ENCODE results near the gene GABBR2.

DNA sequence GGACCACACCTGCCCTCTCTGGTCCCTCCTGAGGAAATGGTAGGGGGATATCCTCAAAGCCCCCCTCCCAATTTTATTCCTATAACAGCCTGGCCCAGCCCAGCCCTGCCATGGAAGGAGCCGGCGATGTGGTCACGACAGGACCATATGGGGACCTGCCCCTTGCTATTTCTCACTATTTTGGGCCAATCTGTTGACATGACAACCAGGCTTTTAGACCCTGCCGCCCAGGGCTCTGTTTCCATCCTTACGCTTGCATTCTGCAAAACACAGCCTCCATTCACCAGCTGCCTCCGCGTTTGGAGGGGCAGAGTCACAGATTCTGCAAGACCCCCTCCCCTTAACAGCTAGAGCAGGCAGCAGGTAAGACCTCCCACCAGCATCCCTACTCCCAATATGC lies 112.2 kb downstream of the GABBR2 start:
- TF ChIP-seq, protein P1, sequence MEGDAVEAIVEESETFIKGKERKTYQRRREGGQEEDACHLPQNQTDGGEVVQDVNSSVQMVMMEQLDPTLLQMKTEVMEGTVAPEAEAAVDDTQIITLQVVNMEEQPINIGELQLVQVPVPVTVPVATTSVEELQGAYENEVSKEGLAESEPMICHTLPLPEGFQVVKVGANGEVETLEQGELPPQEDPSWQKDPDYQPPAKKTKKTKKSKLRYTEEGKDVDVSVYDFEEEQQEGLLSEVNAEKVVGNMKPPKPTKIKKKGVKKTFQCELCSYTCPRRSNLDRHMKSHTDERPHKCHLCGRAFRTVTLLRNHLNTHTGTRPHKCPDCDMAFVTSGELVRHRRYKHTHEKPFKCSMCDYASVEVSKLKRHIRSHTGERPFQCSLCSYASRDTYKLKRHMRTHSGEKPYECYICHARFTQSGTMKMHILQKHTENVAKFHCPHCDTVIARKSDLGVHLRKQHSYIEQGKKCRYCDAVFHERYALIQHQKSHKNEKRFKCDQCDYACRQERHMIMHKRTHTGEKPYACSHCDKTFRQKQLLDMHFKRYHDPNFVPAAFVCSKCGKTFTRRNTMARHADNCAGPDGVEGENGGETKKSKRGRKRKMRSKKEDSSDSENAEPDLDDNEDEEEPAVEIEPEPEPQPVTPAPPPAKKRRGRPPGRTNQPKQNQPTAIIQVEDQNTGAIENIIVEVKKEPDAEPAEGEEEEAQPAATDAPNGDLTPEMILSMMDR (IDR thresholded peaks at IDR 0.05): no peak
- TF ChIP-seq POLR2A (IDR thresholded peaks at IDR 0.05): no peak

Measured in suprapubic skin (tissue), 3 donors.